Glomerular endothelial cell (primary cell): ENCODE results near the gene PFKFB2. TPM values are rescaled to one million over a fixed set of nuclear protein-coding genes. Genes with fewer than 3 reads are reported as not detected.

ENCODE experiments used
- DNase-seq: peaks from one replicate; pipeline ENCODE4 v3.0.0-alpha.2; 2011; ENCODE audit warnings: low read depth, low spot score; ENCODE audit errors: extremely low read depth
- total RNA-seq: library from RNA; depleted of rRNA; stranded (reverse); fragments of >200 nt; gene quantifications from 2 replicates; pipeline ENCODE4 v1.2.3, GENCODE V29; 2015

Gene PFKFB2
- total RNA-seq, 1 donor from 2014 or later, result 2.8 TPM

GRCh38 chr1:207021876-207022596, 31.0 kb upstream of the PFKFB2 start:
- DNase-seq, result no peak

GRCh38 chr1:207022996-207023679, 29.9 kb upstream of the PFKFB2 start:
- no peak for DNase-seq

- no peak for DNase-seq
These were observed 28.6 kb upstream of the PFKFB2 start for GRCh38 chr1:207024202-207025145.

GRCh38 chr1:207025146-207025880, 27.8 kb upstream of the PFKFB2 start:
- DNase-seq, result no peak

DNA sequence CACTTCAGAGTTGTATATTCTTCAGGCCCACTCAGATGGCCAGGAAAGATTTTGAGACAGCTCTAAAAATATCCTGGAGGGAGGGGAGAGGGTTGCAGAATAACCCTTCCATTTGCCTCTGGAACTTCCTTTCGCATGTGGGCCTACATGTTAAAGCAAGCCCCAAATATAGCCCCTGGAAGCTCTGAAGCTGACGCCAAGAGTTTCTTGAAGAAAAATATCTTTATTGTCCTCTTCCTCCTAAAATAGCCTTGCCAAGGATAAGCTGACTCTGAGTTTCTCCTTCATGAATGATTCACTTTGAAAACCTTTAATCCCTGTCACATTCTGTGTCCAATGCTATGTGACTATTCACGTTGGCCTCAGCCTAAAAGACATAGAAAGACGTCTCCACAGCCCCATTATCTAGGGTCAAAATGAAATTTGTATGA, 27.0 kb upstream of the PFKFB2 start:
- no peak for DNase-seq

- DNase-seq, result no peak
These were observed 25.8 kb upstream of the PFKFB2 start for GRCh38 chr1:207027206-207027777.

GRCh38 chr1:207027921-207028320, 25.2 kb upstream of the PFKFB2 start:
- DNase-seq, result no peak

GRCh38 chr1:207028884-207029650, 24.0 kb upstream of the PFKFB2 start:
- no peak for DNase-seq

GRCh38 chr1:207029701-207030521, 23.2 kb upstream of the PFKFB2 start:
- DNase-seq, result no peak

DNA sequence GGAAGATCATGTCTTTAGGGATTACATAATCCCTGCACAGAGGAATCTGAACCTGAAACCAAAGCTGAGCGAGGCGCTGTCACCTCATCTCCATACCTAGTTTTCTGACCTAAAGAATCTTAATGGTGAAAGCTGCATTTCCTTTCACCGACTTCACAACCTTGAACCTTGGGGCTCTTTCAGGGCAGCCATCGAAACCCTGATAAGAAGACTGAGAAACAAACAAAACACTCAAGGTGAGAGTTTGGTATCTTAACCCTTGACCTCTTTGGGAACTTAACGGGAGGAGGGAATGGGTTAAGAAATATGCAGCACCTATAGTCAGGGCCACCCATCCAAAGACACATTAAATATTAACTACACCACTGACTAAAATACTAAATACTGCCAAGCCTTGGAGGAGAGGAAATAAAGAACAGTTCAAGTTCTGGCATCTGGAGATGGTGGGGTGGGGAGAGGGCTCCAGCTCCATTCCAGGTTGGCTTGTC, 22.5 kb upstream of the PFKFB2 start:
- no peak for DNase-seq

DNA sequence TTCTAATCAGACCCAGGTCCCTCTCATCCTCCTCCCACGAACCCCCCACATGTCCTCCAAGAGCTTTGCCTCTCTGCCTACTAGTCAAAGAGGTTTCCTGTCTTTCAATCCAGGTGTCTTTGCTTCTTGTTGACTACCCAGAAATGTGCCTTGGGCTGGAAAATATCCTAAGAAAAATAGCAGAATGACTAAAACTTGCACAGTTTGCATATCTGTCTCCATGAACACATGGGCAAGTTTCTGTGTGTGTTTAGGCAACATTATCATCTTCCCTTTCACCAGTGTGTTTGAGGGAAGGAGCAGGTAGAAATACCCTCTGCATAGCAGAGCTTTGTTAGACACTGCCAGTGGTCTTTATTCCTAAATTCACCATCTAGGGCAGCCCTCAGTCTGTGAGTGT, 22.1 kb upstream of the PFKFB2 start:
- no peak for DNase-seq

- DNase-seq, result no peak
These were observed 21.3 kb upstream of the PFKFB2 start for GRCh38 chr1:207031632-207032264.

DNA sequence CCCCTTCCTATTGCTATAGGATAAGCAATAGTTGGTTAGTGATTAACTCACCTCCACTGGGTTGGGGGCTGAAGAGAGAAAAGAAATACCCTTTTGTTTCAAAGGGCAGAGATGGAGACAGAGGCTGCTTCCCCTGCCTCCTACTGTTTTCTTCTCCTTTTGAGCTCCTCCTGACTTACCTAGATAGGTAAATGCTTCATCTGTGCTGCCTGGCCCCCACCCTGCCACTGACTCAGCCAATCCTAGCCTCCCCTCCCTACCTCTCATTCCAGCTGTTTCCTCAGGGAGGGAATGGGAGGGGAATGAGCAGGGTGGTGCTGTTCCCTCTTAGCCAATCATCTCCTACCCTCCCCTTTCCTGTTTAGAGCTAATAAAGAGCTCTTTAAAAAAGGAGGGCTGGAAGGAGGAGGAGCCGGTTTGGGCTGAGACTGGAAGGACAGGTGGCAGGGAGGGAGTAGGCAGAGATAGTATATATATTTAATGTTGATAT, 20.5 kb upstream of the PFKFB2 start, which contains the start of gene C1orf116:
C1orf116 (minus strand) TSS at position 229 of the 490 bp plus-strand sequence. CDS start 5,158 bp downstream, outside the sequence.
- DNase-seq, result no peak

DNA sequence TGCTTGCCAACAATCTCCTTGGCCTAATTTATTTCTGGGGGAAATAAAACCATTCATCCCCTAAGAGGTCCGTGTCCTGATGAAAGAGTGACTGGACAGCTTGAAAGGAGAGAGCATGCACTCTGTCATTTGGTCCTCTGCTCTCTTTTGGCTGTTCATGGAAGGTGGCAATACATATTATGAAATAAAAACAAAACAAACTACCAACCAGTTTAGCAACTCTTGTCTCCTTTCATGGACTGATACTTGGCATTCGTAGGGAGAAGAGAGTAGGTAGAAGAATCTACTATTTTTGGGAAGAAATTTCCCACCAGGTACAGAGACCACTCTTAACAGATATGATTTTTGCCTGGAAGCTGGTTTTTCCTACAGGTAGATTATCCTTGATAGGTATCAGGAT, 19.8 kb upstream of the PFKFB2 start:
- no peak for DNase-seq

DNA sequence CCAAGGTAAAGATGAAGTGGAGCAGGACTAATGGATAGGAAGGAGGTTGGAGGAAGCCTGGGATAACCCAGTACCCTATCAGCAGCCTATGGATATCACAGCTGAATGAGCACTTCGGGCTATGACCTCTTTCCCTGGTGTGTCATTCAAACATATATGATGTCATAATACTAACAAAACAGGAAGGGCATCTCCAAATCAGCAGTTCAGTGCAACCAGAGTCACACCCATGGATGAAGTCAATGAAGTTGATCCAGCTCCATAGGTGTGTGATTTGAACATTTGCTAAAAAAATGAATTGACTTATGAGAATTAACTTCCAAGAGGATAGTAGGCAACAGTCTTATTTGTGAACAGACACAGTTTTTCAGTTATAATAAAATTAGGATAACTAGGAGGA, 18.9 kb upstream of the PFKFB2 start:
- DNase-seq, result no peak

- no peak for DNase-seq
These were observed 18.1 kb upstream of the PFKFB2 start for GRCh38 chr1:207034998-207035397.

DNA sequence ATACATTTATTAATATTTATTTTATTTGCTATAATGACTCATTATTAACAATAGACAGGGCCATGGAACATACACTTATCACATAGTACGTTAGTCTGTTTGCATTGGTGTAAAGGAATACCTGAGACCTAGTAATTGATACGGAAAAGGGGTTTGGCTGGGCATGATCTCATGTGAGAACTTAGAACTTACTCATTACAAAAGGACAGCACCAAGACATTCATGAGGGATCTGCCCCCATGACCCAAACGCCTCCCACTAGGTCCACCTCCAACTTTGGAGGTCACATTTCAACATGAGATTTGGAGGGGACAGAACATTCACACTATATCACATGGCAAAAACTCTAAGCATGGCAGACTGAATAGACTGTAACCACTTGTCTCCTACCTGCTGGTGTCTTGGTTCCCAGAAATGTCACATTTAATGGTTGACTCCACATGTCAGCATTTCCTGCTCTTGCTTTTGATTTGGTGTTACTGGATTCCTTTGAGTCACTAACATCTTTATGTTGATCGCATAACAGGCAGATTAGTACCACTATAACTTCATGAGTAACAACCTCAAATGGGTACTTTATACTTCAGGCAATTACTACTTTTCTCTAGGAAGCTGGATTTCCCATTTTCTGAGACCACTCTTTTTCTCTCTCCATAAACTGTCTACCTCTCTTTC, 17.1 kb upstream of the PFKFB2 start:
- no peak for DNase-seq
